Breast epithelium (tissue), 4 donors: ENCODE measurements around the gene NIN. TPM values are rescaled to one million over a fixed set of nuclear protein-coding genes. Genes with fewer than 3 reads are reported as not detected.
A peak's percentile ranks its signal among the peaks of the same experiment; 100 is the strongest.

Experiments
- DNase-seq, 2 donors: peaks; one replicate each; pipeline ENCODE4 v3.0.0-alpha.2; 2019; ENCODE audit warnings: low spot score in 2 of 2
- H3K27ac ChIP-seq, 2 donors: fragments of 200-600 bp; sonication (generic) in 1 of 2; one replicate each; pipeline ENCODE4 v1.5.1; 2016 to 2019; ENCODE audit warnings: mild to moderate bottlenecking in 1 of 2
- H3K27me3 ChIP-seq, 2 donors: fragments of 200-600 bp; sonication (generic) in 1 of 2; one replicate each; pipeline versions ENCODE4 v1.5.1 to v1.6.0; 2017 to 2019; ENCODE audit warnings: control low read depth in 1 of 2, mild to moderate bottlenecking in 1 of 2
- H3K36me3 ChIP-seq: fragments of 200-600 bp; one replicate; pipeline ENCODE4 v1.5.1; 2019
- H3K4me1 ChIP-seq, 2 donors: fragments of 200-600 bp; sonication (generic); one replicate each; pipeline ENCODE4 v1.5.1; 2016 to 2019; ENCODE audit warnings: control low read depth in 1 of 2
- H3K4me3 ChIP-seq, 3 donors: fragments of 200-600 bp; sonication (generic); 1 replicate in 2 of 3; 2 replicates in 1 of 3; pipeline ENCODE4 v1.5.1; 2016 to 2019; ENCODE audit warnings: mild to moderate bottlenecking in 3 of 3, moderate library complexity in 2 of 3
- H3K9me3 ChIP-seq, 2 donors: fragments of 200-600 bp; sonication (generic) in 1 of 2; one replicate each; pipeline ENCODE4 v1.5.1; 2016 to 2019; ENCODE audit warnings: control low read depth in 1 of 2
- POLR2A ChIP-seq: fragments of 450-650 bp; IDR thresholded peaks from one replicate; pipeline ENCODE4 v1.6.1; 2016; ENCODE audit warnings: antibody characterized with exemption, mild to moderate bottlenecking, moderate library complexity
- POLR2AphosphoS5 ChIP-seq, 3 donors: sonication (generic); formaldehyde crosslinking; IDR thresholded peaks; one replicate each; pipeline ENCODE4 v1.6.1; 2017; ENCODE audit warnings: antibody characterized with exemption in 3 of 3
- intact Hi-C: fragments of 100-400 bp; cut with DNase I; formaldehyde crosslinking; loops from one replicate; pipeline ENCODE4 v1.15.1; 2023; ENCODE audit warnings: low total_unique reads
- total RNA-seq, 3 donors: library from RNA; depleted of rRNA; stranded (reverse); fragments of >200 nt; gene quantifications; one replicate each; pipeline ENCODE4 v1.1.0, GENCODE V29; 2016
- TF ChIP-seq, protein P1 (sequence below), 3 donors: fragments of 450-650 bp; IDR thresholded peaks; one replicate each; pipeline ENCODE4 v1.5.1; 2016 to 2017; ENCODE audit warnings: antibody characterized with exemption in 3 of 3, mild to moderate bottlenecking in 3 of 3, moderate library complexity in 3 of 3

NIN gene
- total RNA-seq, 3 donors from 2014 or later = 38.1 to 42.9 (median 40.4) TPM

DNA sequence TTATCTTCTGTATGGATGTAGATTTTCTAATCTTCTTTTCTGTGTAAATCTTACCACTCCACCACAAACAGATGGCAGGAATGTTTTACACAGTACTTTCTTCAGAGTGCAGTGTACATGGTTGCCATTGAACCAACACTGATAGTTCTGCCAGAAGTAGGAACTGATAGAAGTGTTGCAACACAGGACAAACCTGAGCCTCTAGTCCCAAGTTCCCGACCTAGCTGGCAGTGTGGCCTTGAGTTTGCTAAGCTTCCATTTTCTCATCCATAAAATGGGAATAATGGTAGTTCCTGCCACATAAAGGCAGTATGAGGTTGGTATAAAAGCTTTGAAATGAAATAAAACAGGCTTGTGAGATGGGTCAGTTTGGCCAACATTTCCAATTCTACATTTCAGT is 112.0 kb downstream of the NIN start:
- Histone ChIP-seq H3K4me3 (no peak overlapping the region), H3K36me3 (no peaks in the 10 kb centered on the region), H3K27ac (no peak overlapping the region), H3K27me3 (no peaks in the 10 kb centered on the region), H3K9me3 (no peaks in the 10 kb centered on the region), H3K4me1 (no peaks in the 10 kb centered on the region)
- no peak for DNase-seq
- no peak for TF ChIP-seq POLR2A
- TF ChIP-seq, protein P1, sequence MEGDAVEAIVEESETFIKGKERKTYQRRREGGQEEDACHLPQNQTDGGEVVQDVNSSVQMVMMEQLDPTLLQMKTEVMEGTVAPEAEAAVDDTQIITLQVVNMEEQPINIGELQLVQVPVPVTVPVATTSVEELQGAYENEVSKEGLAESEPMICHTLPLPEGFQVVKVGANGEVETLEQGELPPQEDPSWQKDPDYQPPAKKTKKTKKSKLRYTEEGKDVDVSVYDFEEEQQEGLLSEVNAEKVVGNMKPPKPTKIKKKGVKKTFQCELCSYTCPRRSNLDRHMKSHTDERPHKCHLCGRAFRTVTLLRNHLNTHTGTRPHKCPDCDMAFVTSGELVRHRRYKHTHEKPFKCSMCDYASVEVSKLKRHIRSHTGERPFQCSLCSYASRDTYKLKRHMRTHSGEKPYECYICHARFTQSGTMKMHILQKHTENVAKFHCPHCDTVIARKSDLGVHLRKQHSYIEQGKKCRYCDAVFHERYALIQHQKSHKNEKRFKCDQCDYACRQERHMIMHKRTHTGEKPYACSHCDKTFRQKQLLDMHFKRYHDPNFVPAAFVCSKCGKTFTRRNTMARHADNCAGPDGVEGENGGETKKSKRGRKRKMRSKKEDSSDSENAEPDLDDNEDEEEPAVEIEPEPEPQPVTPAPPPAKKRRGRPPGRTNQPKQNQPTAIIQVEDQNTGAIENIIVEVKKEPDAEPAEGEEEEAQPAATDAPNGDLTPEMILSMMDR (IDR thresholded peaks at IDR 0.05) = no peak
- no peak for TF ChIP-seq POLR2AphosphoS5 (IDR thresholded peaks at IDR 0.05)
- intact Hi-C loops = no loop called here

GRCh38 chr14:50717811-50718210 is 113.2 kb downstream of the NIN start:
- no peak for DNase-seq
- Histone ChIP-seq H3K27me3 (no peaks in the 10 kb centered on the region), H3K27ac (no peak overlapping the region), H3K4me3 (no peak overlapping the region), H3K36me3 (no peaks in the 10 kb centered on the region), H3K9me3 (no peaks in the 10 kb centered on the region), H3K4me1 (no peaks in the 10 kb centered on the region)
- intact Hi-C loops = no loop called here
- TF ChIP-seq, protein P1 (IDR thresholded peaks at IDR 0.05) = no peak
- TF ChIP-seq POLR2A = no peak
- TF ChIP-seq POLR2AphosphoS5 (IDR thresholded peaks at IDR 0.05) = no peak

DNA sequence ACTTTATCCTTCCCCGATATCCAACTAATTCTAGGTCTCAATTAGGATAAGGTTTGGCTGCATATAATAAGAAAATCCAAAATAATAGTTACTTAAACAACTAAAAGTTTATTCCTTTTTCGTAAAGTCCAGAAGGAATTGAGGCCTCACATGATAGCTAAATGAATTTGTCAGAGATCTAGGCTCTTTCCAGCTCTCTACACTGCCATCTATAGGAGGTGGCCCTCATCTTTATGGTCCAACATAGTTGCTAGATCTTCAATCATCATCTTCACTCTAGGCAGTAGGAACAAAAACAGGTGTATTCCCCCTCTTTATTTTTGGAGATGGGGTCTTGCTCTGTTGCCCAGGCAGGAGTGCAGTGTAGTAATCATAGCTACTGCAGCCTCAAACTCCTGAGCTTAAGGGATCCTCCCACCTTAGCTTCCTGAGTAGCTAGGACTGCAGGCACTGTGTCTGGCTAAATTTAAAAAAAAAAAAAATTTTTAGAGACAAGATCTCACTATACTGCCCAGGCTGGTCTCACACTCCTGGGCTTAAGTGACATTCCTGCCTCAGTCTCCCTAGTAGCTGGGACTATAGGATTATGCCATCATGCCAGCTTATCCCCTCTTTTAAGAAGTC is 116.4 kb downstream of the NIN start:
- Histone ChIP-seq H3K27me3 (no peaks in the 10 kb centered on the region), H3K27ac (no peak overlapping the region), H3K4me1 (no peaks in the 10 kb centered on the region), H3K36me3 (no peaks in the 10 kb centered on the region), H3K9me3 (no peaks in the 10 kb centered on the region), H3K4me3 (no peak overlapping the region)
- no peak for DNase-seq
- TF ChIP-seq, protein P1 (IDR thresholded peaks at IDR 0.05) = peak in 2 of 3 donors; percentile 12 to 27
- TF ChIP-seq POLR2AphosphoS5 (IDR thresholded peaks at IDR 0.05) (no peak), POLR2A (no peak)
- intact Hi-C loops = no loop called here

DNA sequence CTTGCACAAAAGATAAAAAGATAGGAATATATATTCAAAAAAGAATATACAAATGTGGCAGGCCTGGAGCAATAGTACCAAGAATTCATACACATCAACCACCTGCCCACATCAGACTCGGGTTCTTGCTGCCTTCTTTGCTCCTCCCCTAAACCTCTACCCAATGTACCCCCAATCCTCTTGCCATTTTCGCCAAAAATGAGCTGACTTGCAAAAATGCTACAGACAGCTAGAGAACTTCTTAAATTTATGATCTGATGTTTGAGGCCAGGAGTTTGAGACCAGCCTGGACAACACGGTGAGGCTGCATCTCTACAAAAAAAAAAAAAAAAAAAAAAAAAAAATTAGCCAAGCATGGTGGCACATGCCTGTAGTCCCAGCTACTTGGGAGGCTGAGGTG is 119.9 kb downstream of the NIN start:
- H3K4me1 ChIP-seq = no peaks in the 10 kb centered on the region
- TF ChIP-seq POLR2AphosphoS5 (IDR thresholded peaks at IDR 0.05) (no peak), POLR2A (no peak)
- TF ChIP-seq, protein P1 (IDR thresholded peaks at IDR 0.05) = no peak
- DNase-seq = no peak
- H3K27me3 ChIP-seq = no peaks in the 10 kb centered on the region
- intact Hi-C loops = no loop called here
- no peak overlapping the region for H3K4me3 ChIP-seq
- no peaks in the 10 kb centered on the region for H3K36me3 ChIP-seq
- H3K9me3 ChIP-seq = no peaks in the 10 kb centered on the region
- H3K27ac ChIP-seq = no peak overlapping the region

DNA sequence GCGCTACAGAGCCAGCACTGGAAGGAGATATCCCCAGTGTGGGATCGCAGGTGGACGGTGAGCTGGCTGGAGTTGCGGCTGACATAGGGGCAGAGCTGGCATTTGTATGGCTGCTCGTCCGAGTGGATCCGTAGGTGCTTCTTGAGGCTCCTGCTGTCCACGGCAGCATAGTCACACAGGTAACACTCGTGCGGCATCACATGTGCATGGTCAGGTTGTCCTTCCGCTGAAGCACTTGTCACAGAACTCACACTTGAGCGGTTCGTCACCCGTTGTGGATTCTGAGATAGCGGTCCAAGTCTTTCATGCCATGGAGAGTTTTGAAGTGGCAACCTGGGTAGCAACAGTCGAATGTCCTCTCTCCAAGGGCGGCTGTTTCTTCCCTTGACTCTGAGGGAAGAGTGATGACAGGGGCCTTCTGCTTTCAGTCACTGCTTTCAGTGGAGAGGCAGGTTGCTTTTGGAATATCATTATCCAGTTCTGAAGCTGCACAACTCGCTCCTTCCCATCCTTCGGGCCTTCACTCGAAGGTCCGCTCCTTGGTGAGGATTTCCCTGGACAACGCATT is 125.9 kb downstream of the NIN start:
- H3K4me1 ChIP-seq = no peaks in the 10 kb centered on the region
- H3K4me3 ChIP-seq = no peak overlapping the region
- no peaks in the 10 kb centered on the region for H3K9me3 ChIP-seq
- H3K27ac ChIP-seq = no peak overlapping the region
- intact Hi-C loops = no loop called here
- TF ChIP-seq POLR2AphosphoS5 (IDR thresholded peaks at IDR 0.05) (no peak), POLR2A (no peak)
- TF ChIP-seq, protein P1 (IDR thresholded peaks at IDR 0.05) = no peak
- no peaks in the 10 kb centered on the region for H3K36me3 ChIP-seq
- no peak for DNase-seq
- H3K27me3 ChIP-seq = no peaks in the 10 kb centered on the region
